Jurkat, Clone E6-1 (cell line): ENCODE data around the gene ANO9.

Source experiments
- DNase-seq: peaks from one replicate; pipeline ENCODE4 v3.0.0-alpha.2; 2011; ENCODE audit warnings: low read depth, low spot score
- H3K4me3 ChIP-seq: 2 replicates; pipeline ENCODE4 v1.5.1; 2011; ENCODE audit warnings: mild to moderate bottlenecking, low read length, control low read depth, moderate library complexity

ANO9 gene

DNA sequence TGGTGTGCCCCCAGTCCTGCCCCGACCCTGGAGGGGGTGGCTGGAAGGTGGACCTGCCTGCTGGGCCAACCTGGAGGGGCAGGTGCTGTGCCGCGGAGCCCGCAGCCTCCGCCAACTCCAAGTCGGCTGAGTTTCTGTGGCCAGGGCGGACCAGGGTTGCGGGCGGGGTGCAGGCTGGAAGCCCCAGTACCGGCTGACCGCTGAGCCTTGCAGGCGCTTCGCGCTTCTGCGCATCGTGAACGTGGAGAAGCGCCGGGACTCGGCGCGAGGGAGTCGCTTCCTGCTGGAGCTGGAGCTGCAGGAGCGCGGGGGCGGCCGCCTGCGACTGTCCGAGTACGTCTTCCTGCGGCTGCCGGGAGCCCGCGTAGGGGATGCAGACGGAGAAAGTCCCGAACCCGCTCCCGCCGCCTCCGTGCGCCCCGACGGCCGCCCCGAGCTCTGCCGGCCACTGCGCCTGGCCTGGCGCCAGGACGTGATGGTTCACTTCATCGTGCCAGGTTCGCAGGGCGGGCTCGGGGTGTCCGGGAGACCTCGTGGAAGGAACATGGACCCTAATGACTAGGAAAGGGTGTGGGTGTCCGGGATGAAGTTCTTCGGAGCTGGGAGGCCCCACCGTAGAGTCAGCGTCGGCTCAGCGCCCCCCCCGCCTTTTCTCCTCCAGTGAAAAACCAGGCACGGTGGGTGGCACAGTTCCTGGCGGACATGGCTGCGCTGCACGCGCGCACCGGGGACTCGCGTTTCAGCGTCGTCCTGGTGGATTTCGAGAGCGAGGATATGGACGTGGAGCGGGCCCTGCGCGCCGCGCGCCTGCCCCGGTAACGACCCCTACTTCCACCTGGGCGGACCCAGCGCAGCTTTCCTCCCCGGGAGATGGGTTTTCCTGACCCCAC, 62.4 kb downstream of the ANO9 start:
- no peak overlapping the region for H3K4me3 ChIP-seq
- DNase-seq, result no peak

DNA sequence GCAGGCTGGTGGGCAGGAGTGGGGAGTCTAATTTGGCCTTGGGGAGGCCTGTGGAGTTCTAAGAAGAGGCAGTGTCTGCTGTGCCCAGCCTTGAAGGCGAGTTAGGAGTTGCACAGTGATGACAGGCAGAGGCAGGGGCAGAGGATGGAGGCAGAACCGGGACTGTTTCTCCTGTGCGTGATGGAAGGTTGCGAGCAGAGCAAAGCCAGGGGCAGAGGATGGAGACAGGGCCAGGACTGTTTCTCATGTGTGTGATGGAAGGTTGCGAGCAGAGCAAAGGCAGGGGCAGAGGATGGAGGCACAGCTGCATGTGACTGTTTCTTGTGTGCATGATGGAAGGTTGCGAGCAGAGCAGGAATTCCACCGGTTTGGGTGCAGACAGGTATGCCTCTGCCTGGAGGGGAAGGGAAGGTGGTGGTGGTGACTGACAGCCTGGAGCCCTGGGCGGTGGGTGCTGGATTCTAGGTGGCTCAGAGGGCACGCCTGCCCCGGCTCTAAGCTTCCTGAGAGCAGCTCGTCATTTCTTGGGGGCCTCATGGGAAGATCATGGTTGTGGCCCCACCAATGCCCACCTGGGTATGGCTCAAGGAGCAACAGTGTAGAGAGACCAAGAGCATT, 63.8 kb downstream of the ANO9 start:
- no peak for DNase-seq
- no peak overlapping the region for H3K4me3 ChIP-seq

DNA sequence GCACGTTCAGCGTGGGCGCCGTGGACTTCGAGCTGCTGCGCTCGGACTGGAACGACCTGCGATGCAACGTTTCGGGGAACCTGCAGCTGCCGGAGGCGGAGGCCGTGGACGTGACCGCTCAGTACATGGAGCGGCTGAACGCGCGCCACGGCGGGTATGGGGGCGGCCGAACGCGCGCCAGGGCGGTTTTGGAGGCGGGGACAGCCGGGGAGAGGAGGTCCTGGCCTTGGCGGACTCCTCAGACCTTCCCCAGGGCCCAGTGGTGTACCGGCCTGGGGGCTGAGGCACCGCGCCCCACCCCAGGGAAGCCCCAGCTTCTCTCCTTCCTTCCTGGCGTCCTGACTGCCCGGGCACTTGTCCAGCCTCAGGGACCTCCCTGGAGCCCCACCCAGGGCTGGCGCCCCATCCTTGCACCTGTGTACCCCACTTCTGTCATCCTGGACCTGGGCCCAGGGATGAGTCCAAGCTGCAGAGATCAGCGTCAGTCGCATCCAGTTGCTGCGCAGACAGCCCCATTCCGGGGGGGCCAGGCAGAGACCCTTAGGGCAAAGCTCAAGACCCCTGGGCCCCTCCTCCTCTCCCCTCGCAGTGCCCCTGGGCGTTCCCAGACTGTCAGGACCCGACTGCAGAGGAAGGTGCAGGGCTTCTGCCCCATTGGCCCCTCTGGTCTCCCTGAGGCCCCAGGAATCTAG, 64.5 kb downstream of the ANO9 start:
- no peak overlapping the region for H3K4me3 ChIP-seq
- no peak for DNase-seq

DNA sequence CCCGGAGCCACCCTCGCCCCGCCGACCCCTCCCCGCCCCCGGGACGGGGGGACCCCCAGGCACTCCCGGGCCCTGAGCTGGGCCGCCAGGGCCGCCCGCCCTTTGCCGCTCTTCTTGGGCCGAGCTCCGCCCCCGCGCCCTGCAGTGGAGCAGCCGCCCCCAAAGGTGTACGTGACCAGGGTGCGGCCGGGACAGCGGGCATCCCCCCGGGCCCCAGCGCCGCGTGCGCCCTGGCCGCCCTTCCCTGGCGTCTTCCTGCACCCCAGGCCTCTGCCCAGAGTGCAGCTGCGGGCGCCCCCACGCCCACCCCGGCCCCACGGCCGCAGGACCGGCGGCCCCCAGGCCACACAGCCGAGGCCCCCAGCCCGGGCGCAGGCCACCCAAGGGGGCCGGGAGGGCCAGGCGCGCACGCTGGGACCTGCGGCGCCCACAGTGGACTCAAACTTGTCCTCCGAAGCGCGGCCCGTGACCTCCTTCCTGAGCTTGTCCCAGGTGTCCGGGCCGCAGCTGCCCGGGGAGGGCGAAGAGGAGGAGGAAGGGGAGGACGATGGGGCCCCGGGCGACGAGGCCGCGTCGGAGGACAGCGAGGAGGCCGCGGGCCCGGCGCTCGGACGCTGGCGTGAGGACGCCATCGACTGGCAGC, 65.2 kb downstream of the ANO9 start:
- H3K4me3 ChIP-seq, result no peak overlapping the region
- no peak for DNase-seq

DNA sequence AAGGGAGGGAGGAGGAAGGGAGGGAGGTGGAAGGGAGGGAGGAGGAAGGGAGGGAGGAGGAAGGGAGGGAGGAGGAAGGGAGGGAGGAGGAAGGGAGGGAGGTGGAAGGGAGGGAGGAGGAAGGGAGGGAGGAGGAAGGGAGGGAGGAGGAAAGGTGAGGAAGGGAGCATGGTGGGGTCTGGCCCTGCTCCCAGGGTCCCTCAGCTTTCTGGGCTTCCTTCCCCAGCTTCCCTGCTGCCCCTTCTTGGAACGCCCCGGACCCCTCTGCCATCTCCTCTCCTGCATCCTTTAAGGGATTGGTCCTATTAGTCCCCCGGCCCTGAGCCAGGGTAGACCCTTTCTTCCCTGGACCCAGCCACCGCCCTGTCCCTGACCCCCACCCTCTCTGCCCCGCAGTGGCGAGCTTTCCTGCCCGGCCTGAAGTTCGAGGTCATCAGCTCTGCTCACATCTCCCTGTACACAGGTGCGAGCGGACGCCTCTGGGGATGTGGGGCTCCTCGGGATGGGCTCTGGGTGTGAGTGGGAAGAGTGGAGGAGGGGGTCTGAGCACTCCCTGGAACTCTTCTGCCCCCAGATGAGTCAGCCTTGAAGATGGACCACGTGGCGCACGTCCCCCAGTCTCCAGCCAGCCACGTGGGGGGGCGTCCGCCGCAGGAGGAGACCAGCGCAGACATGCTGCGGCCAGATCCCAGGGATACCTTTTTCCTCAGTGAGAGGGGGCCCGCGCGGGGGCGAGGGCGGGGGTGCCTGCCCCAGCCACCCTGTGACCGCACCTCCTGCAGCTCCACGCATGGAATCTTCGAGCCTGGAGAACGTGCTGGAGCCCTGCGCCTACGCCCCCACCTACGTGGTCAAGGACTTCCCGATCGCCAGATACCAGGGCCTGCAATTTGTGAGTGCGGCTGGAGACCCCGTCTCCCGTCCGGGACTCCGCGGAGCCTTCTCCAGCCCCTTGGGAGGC, 66.5 kb downstream of the ANO9 start:
- DNase-seq, result no peak
- H3K4me3 ChIP-seq, result no peak overlapping the region

DNA sequence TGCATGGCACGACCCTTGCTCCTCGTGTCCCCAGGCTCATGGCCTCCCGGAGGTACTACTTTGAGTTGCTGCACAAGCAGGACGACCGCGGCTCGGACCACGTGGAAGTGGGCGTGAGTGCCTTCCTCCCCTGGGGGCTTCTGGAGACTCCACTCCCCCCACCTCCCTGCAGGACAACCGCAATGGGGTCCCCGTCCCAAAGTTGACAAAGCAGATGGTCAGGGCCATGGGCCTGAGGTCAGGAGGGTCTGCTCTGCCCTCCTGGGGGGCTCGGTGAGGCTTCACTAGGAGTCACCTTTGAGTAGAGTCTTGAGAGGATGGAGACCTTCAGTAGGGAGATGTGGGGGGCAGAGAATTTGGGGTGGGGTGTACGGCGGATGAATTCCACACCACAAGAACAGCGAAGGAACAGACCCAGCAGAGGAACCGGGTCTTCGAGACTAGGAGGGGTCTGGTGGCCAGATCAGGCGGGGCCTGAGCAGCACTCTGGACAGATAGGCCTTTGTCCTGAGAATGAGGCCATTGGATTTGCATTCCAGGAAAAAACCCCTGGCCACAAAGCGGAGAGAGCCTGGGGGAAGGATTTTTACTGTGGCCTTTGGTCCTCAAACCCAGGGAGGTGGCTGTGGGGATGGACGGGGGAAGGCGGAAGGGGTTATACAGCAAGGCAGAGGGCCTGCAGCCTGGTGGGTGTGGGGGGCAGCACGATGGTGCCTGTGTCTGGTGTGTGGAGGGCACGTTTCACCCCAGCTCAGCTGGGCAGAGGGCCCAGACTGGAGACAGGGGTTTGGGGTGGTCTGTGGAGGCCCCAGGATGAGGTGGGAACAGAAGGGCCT, 67.9 kb downstream of the ANO9 start:
- DNase-seq, result no peak
- H3K4me3 ChIP-seq, result no peak overlapping the region

DNA sequence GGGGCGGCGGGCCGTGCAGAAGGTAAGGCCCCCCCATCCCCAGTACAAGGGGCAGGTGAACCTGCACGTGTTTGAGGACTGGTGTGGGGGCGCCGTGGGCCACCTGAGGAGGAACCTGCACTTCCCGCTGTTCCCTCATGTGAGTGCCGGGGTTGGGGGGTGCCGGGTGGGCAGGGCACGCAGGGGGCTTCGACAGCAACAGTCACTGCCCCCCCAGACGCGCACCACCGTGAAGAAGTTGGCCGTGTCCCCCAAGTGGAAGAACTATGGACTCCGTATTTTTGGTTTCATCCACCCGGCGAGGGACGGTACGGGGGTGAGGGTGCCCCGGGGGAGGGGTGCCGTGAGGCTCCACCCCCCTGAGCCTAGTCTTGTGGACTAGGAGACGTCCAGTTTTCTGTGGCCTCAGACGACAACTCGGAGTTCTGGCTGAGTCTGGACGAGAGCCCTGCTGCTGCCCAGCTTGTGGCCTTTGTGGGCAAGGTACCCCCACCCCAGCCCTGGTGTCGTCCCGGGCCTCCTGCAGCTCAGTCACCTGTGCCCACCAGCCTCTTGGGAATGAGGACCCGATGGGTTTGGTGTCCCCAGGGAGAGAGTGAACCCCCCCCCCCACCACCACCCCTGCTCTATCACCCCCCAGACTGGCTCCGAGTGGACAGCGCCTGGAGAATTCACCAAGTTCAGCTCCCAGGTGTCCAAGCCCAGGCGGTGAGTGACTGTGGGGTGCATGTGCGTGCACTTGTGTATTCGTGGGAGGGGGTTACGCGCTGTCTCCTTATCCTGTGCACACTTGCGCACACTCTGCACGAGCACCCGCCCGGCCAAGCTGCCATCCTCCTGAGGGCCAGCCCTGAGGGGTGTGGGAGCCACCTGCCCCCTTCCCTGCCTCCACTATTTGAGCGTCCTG, 68.7 kb downstream of the ANO9 start:
- DNase-seq, result no peak
- H3K4me3 ChIP-seq, result no peak overlapping the region

DNA sequence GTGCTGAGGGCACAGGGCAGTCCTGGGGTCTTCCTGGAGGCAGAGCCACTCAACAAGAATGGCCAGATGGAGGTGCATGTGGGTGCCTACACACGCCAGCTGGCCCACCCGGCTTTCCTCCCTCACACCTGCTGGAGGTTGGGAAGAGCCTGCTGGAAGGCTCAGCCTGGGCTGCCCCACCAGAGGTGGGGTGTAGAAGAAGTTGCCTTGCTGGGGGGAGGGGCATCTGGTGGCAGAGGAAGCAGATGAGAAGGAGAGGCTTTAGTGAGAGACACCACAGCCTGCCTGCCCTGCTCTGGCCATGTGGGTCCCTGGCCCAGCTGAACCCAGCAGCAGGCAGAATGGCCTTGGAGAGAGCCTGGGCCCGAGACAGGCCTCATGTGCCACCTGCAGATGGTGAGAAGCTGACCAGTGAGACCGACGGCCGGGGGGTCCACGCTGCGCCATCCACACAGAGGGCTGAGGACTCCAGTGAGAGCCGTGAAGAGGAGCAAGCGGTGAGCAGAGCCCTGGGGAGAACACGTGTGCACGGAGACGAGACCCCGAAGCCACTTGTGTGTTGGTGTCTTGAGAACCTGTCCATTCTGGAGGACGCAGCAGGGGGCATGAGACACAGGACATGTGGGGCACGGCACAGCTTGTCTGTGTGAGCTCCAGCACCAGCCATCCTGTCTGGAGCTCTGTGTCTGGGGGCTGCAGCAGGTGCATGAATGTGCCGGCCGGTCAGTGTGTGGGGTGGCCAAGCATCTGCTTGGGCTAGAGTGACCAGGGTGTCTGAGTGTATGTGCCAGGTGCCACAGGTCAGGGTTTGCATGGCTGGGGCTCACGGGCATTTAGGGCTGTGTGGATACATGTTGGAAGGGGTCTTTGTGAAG, 69.9 kb downstream of the ANO9 start:
- H3K4me3 ChIP-seq, result no peak overlapping the region
- no peak for DNase-seq

DNA sequence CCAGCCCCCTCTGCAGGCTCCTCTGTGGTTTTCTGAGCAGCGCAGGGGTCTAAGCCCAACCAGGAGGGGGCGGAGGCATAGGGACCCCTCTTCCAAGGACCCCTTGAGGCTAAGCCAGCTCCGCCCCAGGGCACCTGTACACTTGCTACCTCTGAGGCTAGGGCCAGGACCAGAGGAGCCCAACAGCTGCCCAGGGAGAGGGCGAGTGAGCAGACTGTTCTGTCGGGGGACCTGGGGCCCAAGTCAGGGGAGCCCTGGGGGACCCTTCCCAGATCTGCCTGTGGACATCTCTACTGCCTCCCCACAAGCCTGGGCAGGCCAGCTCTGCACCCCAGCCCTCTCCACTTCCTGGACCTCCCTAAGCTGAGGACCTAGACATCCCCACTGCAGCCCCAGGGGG, 70.8 kb downstream of the ANO9 start:
- H3K4me3 ChIP-seq, result no peak overlapping the region
- DNase-seq, result no peak

DNA sequence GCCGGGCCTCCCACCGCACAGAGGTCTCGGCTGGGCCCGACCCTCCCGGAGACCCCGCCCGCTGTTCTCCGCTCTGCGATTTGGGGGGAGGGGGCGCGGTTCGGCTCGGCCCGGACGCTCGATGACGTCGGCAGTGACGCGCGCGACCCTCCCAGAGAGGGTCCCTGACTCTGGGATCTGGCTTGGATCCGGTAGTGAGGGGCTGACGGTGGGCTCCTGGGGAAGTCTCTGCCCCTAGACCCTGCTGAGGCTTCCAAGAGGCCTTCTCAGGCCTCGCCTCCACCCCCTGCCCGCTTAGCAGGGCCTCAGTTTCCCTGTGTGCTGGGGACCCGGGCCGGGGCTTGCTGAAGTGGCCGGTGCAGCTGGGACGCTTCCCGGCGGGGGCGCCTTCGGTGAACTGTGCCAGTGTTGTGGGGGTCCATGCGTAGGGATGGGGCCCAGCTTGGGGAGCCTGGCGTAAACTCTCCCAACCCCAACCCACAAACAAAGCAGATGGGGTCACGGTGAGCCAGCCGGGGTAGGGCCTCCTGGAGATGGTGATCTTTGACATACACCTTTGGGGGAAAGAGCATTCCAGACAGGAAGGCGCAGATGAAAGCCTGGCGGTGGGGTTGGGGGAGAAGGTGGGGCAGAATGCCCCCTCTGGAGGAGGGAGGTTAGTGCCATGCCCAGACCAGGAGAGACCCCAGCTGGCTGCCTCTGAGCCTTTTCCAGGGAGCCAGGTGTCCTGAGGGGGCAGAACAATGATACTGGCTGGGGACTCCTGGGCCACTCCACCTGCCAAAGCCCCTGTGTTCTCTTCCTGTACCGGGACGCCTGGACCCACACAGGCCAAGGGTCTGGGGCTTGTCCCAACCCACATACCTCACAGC, 71.5 kb downstream of the ANO9 start:
- no peak for DNase-seq
- peak overlapping the region; percentile 11; the same call in 1 of the 2 replicates for H3K4me3 ChIP-seq

DNA sequence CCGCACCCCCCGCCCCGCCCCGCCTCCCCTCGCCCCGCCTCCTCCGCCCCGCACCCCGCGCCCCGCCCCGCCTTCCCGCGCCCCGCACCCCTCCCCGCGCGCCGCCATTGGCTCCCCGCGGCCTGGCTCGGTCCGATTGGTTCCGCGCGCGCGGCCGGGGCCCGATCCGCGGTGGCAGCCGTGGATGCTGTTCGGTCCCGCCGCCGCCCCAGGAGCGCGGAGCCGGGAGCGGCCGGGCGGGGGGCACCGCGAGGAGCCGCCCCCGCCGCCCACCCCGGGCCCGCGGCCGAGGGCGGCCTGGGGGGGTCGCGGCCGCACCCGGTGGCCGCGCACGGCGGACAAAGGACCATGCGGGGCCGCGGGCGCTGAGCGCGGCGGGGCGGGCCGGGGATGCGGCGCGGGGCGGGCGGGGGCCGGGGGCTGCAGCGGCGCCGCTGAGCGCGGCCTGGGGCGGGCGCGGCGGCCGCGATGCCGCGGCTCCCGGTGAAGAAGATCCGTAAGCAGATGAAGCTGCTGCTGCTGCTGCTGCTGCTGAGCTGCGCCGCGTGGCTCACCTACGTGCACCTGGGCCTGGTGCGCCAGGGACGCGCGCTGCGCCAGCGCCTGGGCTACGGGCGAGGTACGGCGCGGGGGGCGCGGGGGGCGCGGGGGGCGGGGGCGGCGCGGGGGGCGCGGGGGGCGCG, 72.3 kb downstream of the ANO9 start, which contains the start of gene B4GALNT4:
Gene B4GALNT4 (plus strand): TSS at position 164 of the 683 bp plus-strand sequence. CDS start 305 bp downstream, at position 469.
- DNase-seq, result no peak
- peak within 1 kb of the TSS; percentile 11; the same call in 1 of the 2 replicates for H3K4me3 ChIP-seq

DNA sequence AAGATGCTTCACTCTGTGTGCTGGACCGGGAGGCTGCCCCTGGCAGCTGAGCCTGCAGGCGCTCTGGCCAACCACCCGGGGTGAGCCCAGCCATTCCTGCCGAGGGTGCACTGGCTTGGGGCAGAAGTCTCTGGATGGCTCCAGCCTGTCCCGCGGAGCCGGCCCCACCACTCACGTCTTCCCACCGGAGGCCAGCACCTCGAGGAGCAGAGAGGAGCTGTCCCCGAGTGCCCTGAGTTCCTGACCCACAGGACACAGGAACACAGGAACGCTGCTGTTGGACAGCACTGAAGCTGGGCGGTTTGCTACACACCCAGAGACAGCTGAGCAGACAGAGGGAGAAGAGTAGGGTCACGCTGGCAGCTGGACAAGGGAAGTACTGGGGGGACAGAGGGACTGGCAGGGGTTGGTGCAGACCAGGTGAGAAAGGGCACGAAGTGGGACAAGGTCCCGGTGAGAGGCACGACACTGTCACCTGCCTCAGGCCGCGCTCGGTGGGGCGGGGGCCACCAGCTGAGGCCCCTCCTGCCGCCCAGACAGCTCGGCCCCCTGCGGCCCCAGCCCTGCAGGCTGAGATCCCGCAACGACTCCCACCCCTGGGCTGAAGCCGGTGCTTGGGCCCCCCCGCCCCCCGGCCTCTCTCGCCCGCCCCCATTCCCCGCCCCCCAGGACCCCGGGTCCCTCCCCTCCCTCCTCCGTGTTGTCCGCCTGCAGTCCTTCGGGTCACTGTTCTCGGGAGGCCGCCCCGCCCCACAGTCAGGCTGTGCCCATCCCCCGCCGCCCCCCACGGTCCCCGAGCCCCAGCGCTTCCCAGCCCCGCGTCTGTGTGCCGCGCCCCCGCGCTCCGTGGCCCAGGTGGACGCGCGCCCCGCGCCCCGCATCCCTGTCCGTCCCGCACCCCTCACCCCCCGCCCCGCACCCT, 73.1 kb downstream of the ANO9 start:
- no peak for DNase-seq
- no peak overlapping the region for H3K4me3 ChIP-seq

DNA sequence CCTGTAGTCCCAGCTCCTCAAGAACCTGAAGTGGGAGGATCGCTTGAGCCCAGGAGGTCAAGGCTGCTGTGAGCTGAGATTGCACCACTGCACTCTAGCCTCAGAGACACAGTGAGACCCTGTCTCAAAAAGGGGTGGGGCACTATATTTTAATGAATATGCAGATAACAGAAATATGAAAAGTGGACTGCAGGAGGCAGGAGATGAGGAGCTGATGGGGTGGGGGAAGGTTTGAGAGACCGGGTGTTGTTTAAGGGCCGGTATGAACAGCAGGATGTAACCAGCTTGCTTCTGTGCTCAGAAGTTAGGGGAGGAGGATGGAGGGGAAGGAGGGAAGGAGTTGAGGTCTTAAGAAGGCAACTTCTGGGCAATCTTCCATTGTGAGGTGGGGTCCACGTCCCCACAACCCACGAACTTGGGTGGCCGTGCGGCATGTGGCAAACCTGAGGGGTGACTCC, 73.8 kb downstream of the ANO9 start:
- no peak overlapping the region for H3K4me3 ChIP-seq

More for the DNA sequence above, 73.8 kb downstream of the ANO9 start:
- DNase-seq, result no peak
